GM19324 (cell line): ENCODE measurements around the gene NOP10.
"Not testable (repeated sequence)": the region's sequence is repeated elsewhere in the genome, so short reads cannot be mapped to it uniquely, and the experiment has no call there.

Source experiments
- ATAC-seq: cut with Tn5 transposase; IDR thresholded peaks from one replicate; pipeline ENCODE4 v1.9.1; 2021; ENCODE audit warnings: mild to moderate bottlenecking, moderate library complexity; ENCODE audit not compliant: unreplicated experiment, low FRiP score

NOP10 gene

GRCh38 chr15:34342737-34343575 lies at the start of gene NOP10, which contains the start of gene NUTM1:
NOP10 (minus strand) TSS chr15:34343136; CDS start chr15:34343073, 63 bp downstream.
NUTM1 (plus strand) TSS chr15:34343315; CDS start chr15:34343697, 382 bp downstream.
- ATAC-seq = peak; percentile 81

DNA sequence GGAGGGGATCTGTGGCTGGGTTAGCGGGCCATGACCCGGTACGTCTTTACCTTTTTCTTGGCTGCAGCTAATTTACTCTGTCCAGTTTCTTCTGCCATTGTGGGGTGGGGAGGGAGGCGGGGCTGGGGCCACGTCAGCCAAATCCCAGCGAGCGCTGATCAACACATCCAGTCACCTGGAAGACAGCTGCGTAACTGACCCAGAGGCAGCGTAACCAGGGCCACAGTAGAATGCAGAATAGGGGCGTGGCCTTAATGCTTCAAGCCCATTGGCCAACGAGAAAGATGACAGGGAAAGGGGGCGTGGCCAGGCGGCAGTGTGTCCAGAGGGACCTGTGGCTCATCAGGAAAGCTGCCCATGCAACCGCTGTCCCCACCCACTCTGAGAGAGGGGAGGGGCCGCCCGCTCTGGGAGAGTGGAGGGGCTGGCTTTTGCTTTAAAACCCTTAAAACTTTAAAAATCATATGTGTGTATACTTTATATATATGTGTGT lies 46.7 kb upstream of the NOP10 start:
- not testable (repeated sequence) for ATAC-seq

- ATAC-seq = not testable (repeated sequence)
Observed at GRCh38 chr15:34381829-34382521, 39.0 kb upstream of the NOP10 start.

DNA sequence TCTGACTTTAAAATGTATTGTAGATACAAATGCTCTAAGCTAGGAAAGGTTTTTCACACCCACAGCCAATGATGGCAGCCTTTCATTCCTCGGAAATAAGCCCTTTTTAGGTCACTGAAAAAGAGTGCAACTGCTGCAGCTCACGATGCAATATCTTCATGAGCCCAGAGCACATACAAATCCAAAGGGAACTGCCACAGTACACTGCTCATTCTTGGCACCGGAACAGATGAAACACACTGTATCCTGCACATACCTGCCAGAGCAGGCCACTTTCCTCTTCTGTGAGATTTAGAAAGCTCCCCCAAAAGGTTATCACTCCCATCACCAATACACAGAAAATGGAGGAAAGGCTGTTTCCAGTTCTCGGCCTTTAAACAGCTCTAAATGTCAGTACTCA lies 37.6 kb upstream of the NOP10 start:
- ATAC-seq = not testable (repeated sequence)

DNA sequence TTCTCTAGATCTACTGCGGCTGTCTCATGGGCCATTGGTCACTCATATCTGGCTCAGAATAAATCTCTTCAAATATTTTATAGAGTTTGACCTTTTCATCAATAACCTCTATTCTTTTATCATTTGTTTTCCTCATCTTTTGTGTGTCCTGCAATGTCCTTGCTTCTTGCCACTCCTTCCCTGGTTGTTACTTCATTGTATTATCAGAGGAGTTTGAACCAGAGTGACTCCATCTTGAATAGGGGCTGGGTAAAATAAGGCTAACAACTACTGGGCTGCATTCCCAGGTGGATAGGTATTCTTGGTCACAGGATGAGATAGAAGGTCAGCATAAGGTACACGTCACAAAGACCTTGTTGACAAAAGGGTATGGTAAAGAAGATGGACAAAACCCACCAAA lies 33.9 kb upstream of the NOP10 start:
- no peak for ATAC-seq

DNA sequence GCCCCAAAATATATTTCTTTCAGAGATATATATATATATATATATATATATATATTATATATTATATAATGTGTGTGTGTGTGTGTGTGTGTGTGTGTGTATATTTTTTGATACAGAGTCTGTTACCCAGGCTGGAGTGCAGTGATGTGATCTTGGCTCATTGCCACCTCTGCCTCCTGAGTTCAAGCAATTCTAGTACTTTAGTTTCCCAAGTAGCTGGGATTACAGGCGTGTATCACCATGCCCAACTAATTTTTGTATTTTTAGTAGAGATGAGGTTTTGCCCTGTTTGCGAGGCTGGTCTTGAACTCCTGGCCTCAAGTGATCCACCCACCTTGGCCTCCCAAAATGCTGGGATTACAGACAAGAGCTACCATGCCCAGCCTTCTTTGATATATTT lies 32.6 kb upstream of the NOP10 start:
- ATAC-seq = not testable (repeated sequence)

- no peak for ATAC-seq
Observed at GRCh38 chr15:34374816-34375215, 31.9 kb upstream of the NOP10 start.

DNA sequence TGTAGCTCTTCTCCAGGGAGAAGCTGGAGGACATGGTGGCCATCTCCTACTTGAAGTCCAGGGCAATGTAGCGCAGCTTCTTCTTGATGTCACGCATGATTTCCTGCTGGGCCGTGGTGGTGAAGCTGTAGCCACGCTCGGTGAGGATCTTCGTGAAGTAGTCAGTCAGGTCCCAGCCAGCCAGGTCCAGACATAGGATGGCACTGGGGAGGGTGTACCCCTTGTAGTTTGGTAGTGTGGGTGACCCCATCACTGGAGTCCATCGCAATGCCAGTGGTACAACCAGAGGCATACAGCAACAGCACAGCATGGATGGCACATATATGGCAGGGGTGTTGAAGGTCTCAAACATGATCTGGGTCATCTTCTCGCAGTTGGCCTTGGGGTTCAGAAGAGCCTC lies 31.0 kb upstream of the NOP10 start:
- no peak for ATAC-seq

DNA sequence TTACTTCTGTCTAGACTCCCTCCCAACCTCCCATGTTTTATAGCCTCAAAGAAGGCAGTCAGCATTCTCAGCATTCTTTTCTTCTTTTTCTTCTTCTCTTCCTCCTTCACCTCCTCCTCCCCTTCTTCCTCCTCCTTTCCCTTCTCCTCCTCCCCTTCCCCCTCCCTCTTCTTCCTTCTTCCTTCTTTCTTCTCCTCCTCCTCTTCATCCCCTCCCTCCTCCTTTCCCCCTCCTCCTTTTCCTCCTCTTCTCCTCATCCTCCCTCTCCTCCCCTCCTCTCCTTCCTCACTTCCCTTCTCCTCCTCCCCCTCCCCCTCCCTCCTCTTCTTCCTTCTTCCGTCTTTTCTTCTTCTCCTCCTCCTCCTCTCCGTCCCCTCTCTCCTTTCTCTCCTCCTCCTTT lies 27.7 kb upstream of the NOP10 start:
- ATAC-seq = no peak

DNA sequence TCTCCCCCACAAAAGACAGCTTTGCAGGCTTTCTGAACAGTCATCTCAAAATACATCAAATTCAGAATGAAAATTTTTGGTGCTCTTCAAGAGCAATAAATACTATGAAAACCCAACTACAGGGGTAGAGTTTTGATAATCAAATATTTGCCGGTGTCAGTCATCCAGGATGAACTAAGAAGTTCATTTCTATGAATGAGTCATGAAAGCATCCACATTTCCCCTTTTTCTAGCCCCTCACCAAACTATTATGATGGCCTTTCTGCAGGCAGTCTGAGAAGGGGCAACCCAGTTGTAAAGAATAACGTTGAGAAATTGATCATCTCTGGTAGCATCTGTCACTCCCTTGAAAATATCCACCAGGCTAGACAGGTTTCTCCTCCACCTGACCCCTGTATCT lies 27.2 kb upstream of the NOP10 start:
- ATAC-seq = no peak

DNA sequence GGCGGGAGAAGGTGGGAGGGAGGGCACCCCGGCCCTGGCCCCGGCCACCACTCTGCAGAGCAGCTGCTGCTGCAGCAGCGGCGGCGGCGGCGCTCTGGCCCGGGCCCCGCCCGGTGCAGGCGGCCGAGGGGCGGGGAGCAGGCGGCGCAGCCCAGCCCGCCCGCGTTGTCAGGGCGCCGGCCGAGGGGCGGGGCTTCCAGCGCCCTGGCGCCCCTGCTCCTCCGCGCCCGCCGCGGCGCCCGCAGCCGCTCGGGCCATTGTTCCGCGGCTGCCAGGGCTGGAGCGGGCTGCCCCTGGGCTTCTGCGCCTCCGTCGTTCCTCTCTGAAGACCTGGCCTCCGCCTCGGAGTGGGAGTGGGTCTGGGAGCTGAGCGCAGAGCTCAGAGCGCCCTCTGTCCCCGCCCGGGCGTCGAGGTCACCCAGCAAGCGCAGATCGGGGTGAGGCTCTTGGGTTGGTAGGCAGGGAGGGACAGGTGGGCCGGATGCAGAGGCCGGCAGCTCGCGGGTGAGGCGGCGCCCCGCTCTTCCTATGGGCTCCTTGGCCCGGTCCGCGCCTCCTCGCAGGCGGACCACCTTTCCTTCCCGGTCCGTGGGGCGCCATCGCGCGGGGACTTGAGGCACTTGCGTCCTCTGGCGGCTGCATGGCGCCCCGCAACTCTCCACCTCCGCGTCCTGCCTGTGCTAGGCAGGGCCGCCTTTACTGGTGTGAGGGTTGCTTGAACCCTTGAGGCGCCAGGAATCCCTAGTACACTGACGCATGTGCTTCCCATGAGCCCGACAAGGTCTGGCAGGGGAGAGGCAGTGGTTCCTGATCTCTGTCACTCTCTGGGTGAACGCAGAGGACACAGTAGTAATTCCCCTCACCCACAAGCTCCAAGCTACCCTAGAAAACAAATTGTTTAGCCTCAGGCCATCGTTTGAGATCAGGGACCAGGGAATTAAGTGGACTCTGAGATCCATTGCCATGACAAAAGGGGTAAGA lies 24.5 kb upstream of the NOP10 start, which contains the start of gene LPCAT4:
Gene LPCAT4 (minus strand): TSS at position 96 of the 981 bp plus-strand sequence. CDS start 96 bp downstream, outside the sequence.
- peak; percentile 90 for ATAC-seq

- ATAC-seq = no peak
Observed at GRCh38 chr15:34366271-34367065, 23.5 kb upstream of the NOP10 start.

DNA sequence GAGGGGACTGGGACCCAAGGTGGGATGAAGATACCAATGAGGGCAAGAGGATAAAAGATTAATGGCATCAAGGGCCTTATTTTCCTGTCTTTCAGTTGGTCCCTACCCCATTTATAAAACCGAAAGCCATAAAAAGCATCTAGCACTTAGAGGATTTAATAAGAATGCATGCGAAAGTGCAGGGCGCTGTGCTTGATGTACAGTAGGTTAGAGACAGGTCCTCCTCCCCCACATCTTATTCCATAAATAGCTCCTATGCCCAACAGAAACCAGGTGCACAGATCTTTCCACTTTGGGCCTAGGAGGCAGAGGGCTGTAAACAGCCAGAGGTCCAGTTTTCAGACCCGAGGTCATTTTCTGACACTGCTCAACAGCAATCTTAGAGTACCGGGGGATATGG lies 22.9 kb upstream of the NOP10 start:
- ATAC-seq = no peak

DNA sequence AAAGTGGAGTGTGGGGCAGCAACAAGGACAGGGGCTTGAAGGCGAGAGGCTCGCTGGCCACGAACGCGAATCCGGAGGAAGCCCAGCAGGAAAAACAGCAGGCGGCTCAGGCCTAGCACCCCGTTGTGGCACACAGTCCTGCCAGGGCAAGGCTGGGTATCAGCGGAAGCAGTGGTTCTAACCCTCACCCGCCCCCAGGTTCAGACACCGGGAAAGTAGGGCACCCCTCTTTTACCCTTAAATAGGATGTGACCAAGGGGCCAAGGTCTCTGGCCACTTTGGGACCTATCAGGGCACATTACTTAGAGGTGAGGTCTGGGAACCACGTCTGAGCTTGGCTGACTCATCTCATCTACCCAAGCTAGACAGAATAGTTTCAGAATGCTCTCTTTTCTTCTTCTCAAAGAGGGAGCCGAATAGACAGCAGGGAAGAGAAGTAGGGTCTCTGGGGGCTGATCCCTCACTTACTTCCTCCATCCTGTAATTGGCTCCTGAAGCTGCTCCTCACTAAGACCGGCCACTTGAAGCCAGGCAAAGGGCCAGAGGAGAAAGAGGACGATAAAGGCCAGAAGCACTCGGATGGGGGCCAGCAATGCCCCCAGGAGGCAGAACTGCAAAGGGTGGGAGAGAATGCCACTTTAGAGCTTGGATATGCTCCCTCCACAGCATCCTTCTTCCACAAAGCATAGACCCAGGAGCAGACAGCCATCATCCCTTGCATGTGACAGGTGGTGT lies 22.3 kb upstream of the NOP10 start:
- ATAC-seq = no peak

- ATAC-seq = no peak
Observed at GRCh38 chr15:34364041-34364440, 21.1 kb upstream of the NOP10 start.

- no peak for ATAC-seq
Observed at GRCh38 chr15:34362047-34362773, 19.3 kb upstream of the NOP10 start.

- ATAC-seq = no peak
Observed at GRCh38 chr15:34361278-34361677, 18.3 kb upstream of the NOP10 start.

GRCh38 chr15:34360298-34360697 lies 17.4 kb upstream of the NOP10 start:
- ATAC-seq = no peak
